ENCODE measurements around the gene PLXNA3.

Gene PLXNA3

GRCh38 chrX:154460326-154460725 is 2.2 kb downstream of the PLXNA3 start:
- TF ChIP-seq CTCF (IDR thresholded peaks at IDR 0.05): no peak
- Histone ChIP-seq H3K4me1 (ENCODE audit: control insufficient read depth in 1 of 2, insufficient read depth in 1 of 2, low read depth in 1 of 2, low read length in 1 of 2) (peaks cover 6 to 7% of the 10 kb centered on the region in 2 experiments), H3K4me3 (ENCODE audit: low read depth in 1 of 2, low read length in 1 of 2) (no peak overlapping the region), H3K27me3 (peaks cover 27% of the 10 kb centered on the region), H3K9me3 (no peaks in the 10 kb centered on the region), H3K27ac (no peak overlapping the region), H3K36me3 (no peaks in the 10 kb centered on the region)

- H3K9me3 ChIP-seq: no peaks in the 10 kb centered on the region
- peaks cover 5 to 6% of the 10 kb centered on the region in 2 experiments for H3K4me1 ChIP-seq (ENCODE audit: control insufficient read depth in 1 of 2, insufficient read depth in 1 of 2, low read depth in 1 of 2, low read length in 1 of 2)
- no peak for TF ChIP-seq CTCF (IDR thresholded peaks at IDR 0.05)
- H3K4me3 ChIP-seq (ENCODE audit: low read depth in 1 of 2, low read length in 1 of 2): no peak overlapping the region
- no peaks in the 10 kb centered on the region for H3K36me3 ChIP-seq
- H3K27me3 ChIP-seq: peaks cover 20% of the 10 kb centered on the region
- no peak overlapping the region for H3K27ac ChIP-seq
Observed at GRCh38 chrX:154462396-154462795, 4.3 kb downstream of the PLXNA3 start.

- peaks cover 10% of the 10 kb centered on the region for H3K27me3 ChIP-seq
- no peak overlapping the region for H3K27ac ChIP-seq
- no peak for TF ChIP-seq CTCF (IDR thresholded peaks at IDR 0.05)
- no peak overlapping the region for H3K4me3 ChIP-seq (ENCODE audit: low read depth in 1 of 2, low read length in 1 of 2)
- H3K4me1 ChIP-seq (ENCODE audit: control insufficient read depth in 1 of 2, insufficient read depth in 1 of 2, low read depth in 1 of 2, low read length in 1 of 2): peaks cover 0 to 1% of the 10 kb centered on the region in 2 experiments
- no peaks in the 10 kb centered on the region for H3K36me3 ChIP-seq
- H3K9me3 ChIP-seq: no peaks in the 10 kb centered on the region
Observed at GRCh38 chrX:154463611-154464220, 5.6 kb downstream of the PLXNA3 start.

GRCh38 chrX:154464806-154465365 is 6.8 kb downstream of the PLXNA3 start:
- TF ChIP-seq CTCF (IDR thresholded peaks at IDR 0.05): no peak
- Histone ChIP-seq H3K9me3 (no peaks in the 10 kb centered on the region), H3K4me3 (ENCODE audit: low read depth in 1 of 2, low read length in 1 of 2) (no peak overlapping the region), H3K27ac (no peak overlapping the region), H3K36me3 (no peaks in the 10 kb centered on the region), H3K27me3 (no peaks in the 10 kb centered on the region), H3K4me1 (ENCODE audit: control insufficient read depth in 1 of 2, insufficient read depth in 1 of 2, low read depth in 1 of 2, low read length in 1 of 2) (no peaks in the 10 kb centered on the region)

- TF ChIP-seq CTCF (IDR thresholded peaks at IDR 0.05): no peak
- H3K36me3 ChIP-seq: no peaks in the 10 kb centered on the region
- no peaks in the 10 kb centered on the region for H3K4me1 ChIP-seq (ENCODE audit: control insufficient read depth in 1 of 2, insufficient read depth in 1 of 2, low read depth in 1 of 2, low read length in 1 of 2)
- no peak overlapping the region for H3K4me3 ChIP-seq (ENCODE audit: low read depth in 1 of 2, low read length in 1 of 2)
- no peak overlapping the region for H3K27ac ChIP-seq
- no peaks in the 10 kb centered on the region for H3K27me3 ChIP-seq
- no peaks in the 10 kb centered on the region for H3K9me3 ChIP-seq
Observed at GRCh38 chrX:154465601-154466000, 7.5 kb downstream of the PLXNA3 start.

All from neutrophil (primary cell).